D721Med (cell line): ENCODE results near the gene CIAO3.
"Not testable (repeated sequence)": the region's sequence is repeated elsewhere in the genome, so short reads cannot be mapped to it uniquely, and the experiment has no call there.

Source experiments
- DNase-seq: peaks from one replicate; pipeline ENCODE4 v3.0.0; 2011; ENCODE audit warnings: low spot score; ENCODE audit not compliant: insufficient read length
- FAIRE-seq: peaks from 2 replicates; lab custom pipeline; 2011; peaks lifted over from hg19 to GRCh38; lab: Jason Lieb, UNC
- CTCF ChIP-seq: IDR thresholded peaks from 2 replicates; pipeline ENCODE4 v1.5.1; 2012; ENCODE audit warnings: mild to moderate bottlenecking, control low read depth; ENCODE audit not compliant: insufficient read depth; ENCODE audit errors: missing control alignments

CIAO3 gene

DNA sequence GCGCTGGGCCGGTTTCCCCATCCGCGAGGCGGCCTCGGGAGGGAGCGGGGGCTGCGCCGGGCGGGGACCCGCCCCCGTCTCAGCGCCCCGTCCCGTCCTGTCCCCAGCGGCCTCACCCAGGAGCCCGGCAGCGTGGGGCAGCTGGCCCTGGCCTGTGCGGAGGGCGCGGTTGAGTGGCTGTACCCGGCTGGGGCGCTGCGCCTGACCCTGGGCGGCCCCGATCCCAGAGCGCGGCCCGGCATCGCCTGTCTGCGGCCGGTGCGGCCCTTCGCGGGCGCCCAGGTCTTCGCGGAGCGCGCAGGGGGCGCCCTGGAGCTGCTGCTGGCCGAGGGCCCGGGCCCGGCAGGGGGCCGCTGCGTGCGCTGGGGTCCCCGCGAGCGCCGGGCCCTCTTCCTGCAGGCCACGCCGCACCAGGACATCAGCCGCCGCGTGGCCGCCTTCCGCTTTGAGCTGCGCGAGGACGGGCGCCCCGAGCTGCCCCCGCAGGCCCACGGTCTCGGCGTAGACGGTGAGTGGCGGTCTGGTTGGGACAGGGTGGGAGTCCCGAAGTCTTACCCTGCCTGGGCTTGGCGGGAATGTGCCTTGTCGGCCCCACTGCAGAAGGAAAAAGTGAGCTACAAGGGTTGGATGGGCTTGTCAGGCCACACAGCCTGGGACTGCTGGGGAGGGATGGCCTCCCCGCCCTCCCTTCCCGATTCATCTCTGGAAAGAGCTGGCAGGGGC is 25.2 kb downstream of the CIAO3 start:
- DNase-seq (no peak), FAIRE-seq (no peak)
- TF ChIP-seq CTCF = peak; percentile 16

GRCh38 chr16:714558-715476 is 26.0 kb downstream of the CIAO3 start, which contains the start of gene METRN:
METRN (plus strand) TSS chr16:715118; CDS start chr16:715290, 172 bp downstream.
- TF ChIP-seq CTCF = no peak
- no peak for FAIRE-seq
- DNase-seq = peak; percentile 95

DNA sequence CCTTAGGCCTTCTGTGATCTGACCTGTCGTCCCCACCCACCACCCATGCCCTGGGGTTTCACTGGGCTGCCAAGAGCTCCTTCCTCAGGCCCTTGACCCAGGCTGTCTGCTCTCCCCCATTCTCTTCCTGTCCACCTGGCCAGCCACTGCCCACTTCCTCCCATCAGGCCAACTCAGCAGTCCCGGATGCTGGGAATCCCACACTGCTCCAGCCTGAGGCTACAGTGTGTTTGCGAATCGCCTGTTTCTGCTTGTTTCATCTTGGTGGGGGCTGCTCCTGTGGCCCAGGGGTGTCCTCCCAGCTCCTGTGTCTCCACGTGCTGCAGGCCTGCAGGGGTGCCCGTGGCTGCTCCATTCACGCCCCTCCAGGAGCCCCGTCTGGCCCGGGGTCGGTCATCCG is 26.7 kb downstream of the CIAO3 start:
- DNase-seq = no peak
- no peak for FAIRE-seq

GRCh38 chr16:712740-713250 is 28.0 kb downstream of the CIAO3 start:
- DNase-seq, FAIRE-seq: not testable (repeated sequence)
- TF ChIP-seq CTCF = peak; percentile 50

More for the DNA sequence above, 26.7 kb downstream of the CIAO3 start:
- TF ChIP-seq CTCF = no peak

DNA sequence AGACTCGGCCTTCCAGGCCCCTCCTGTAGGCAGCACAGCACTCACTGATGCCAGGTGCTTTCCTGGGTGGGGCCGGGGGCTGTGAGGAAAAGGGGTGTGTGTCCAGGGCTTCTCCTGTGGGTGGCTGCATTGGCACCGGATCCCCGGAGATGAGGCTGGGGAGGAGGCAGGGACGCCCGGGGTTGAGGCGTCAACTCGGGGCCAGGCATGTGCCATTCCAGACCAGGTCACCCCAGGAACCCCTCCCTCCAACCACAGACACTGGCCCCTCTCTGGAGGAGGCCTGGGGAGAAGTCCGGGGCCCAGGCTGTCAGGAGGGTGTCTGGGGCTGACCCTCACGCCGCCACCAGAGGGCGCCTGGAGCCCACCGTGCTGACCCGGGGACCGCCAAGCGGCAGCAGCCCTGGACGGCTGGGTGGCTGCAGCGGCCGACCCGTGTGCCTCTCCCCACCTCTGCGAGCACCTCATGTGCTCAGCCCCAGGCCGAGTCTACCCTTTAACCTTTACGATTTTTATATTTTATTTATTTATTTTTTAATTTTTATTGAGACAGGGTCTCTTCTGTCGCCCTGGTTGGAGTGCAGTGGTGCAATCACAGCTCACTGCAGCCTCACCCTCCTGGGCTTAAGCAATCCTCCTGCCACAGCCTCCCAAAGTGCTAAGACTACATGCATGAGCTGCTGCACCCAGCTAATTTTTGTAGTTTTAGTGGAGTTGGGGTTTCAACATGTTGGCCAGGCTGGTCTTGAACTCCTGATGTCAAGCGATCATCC is 29.1 kb downstream of the CIAO3 start:
- peak; percentile 75 for TF ChIP-seq CTCF
- no peak for FAIRE-seq
- DNase-seq = peak; percentile 91

DNA sequence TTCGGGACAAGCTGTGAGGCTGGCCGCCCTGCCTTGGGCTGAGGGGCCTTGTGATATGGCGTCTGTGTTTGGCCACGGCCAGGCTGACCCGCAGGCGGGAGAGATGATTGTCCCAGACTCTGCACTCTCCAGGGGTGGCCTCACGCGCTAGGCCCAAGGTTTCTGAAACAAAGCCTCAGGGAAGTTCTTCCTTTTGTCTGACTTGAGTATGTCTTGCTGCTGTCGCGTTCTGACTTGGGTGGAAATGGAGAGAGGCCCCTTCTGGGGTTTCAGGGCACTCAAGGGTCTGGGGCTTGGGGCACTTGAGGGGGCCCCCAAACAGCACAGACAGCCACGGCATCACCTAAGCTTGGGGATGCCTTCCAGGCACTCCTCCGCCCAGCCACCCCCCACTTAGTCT is 29.7 kb downstream of the CIAO3 start:
- FAIRE-seq = no peak

More for the DNA sequence above, 29.7 kb downstream of the CIAO3 start:
- TF ChIP-seq CTCF = no peak
- DNase-seq = no peak
